ENCODE data around the gene SLITRK3. TPM values are rescaled to one million over a fixed set of nuclear protein-coding genes. Genes with fewer than 3 reads are reported as not detected.

SLITRK3 gene, protein sequence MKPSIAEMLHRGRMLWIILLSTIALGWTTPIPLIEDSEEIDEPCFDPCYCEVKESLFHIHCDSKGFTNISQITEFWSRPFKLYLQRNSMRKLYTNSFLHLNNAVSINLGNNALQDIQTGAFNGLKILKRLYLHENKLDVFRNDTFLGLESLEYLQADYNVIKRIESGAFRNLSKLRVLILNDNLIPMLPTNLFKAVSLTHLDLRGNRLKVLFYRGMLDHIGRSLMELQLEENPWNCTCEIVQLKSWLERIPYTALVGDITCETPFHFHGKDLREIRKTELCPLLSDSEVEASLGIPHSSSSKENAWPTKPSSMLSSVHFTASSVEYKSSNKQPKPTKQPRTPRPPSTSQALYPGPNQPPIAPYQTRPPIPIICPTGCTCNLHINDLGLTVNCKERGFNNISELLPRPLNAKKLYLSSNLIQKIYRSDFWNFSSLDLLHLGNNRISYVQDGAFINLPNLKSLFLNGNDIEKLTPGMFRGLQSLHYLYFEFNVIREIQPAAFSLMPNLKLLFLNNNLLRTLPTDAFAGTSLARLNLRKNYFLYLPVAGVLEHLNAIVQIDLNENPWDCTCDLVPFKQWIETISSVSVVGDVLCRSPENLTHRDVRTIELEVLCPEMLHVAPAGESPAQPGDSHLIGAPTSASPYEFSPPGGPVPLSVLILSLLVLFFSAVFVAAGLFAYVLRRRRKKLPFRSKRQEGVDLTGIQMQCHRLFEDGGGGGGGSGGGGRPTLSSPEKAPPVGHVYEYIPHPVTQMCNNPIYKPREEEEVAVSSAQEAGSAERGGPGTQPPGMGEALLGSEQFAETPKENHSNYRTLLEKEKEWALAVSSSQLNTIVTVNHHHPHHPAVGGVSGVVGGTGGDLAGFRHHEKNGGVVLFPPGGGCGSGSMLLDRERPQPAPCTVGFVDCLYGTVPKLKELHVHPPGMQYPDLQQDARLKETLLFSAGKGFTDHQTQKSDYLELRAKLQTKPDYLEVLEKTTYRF
- polyA plus RNA-seq (2011; rRNA removed) = not detected in 2 replicates
- not detected in 2 replicates for polyA minus RNA-seq (2011; rRNA and poly(A)+ RNA removed)

DNA sequence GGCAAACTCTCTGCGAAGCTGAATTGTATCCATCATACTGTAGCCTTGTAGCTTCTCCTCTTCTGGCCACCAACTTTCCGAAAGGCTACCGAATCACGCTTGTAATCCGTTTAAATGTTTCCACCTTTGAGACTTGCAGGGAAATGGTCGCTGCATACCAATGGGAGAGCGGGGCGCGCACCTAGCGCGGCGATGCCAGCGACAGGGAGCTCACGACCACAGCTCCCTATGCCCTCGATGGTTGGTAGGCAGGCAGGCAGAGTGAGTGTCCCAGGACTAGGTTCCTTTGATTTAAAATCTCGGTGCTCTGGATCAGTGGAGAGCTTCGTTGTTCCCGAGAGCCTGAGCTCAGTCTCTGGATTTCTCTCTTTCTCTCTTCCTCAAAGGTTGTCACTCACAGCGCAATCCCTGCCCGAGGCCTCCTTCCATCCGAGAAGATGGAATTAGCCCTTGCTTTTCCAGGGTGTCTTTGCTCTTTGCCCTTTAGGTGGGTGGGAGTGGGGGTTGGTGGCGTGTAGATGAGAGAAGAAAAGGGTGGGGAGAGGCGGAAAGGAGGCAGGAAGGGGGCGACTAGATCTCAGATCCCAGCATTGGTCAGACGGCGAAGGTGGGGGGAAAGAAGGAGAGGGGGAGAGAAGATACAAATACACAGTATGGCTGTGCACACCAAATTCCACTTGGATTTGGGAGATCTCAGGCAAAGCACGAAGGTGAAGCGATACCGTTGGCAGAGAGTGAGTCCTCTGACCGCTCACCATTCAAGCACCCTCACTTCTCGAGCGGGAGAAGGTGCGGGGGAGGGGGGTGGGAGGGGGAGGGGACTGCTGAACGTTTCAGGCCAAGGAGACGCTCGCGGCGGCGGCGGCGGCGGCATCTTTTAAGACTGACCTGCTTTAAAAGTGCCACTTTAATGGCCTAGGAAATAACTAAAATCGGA, at the start of gene SLITRK3:
TSS of gene SLITRK3 (minus strand) at position 745 of the 937 bp plus-strand sequence. CDS start 5,554 bp downstream, outside the sequence.
- Histone ChIP-seq H3K4me3 (ENCODE audit: low read depth, low read length) (no peak within 1 kb of the TSS), H3K27me3 (ENCODE audit: control insufficient read depth, insufficient read depth, low read length) (peaks cover 18% of the 10 kb centered on the region), H3K36me3 (ENCODE audit: control insufficient read depth, insufficient read depth, low read length) (no peaks in the 10 kb centered on the region)
- TF ChIP-seq, protein P1, sequence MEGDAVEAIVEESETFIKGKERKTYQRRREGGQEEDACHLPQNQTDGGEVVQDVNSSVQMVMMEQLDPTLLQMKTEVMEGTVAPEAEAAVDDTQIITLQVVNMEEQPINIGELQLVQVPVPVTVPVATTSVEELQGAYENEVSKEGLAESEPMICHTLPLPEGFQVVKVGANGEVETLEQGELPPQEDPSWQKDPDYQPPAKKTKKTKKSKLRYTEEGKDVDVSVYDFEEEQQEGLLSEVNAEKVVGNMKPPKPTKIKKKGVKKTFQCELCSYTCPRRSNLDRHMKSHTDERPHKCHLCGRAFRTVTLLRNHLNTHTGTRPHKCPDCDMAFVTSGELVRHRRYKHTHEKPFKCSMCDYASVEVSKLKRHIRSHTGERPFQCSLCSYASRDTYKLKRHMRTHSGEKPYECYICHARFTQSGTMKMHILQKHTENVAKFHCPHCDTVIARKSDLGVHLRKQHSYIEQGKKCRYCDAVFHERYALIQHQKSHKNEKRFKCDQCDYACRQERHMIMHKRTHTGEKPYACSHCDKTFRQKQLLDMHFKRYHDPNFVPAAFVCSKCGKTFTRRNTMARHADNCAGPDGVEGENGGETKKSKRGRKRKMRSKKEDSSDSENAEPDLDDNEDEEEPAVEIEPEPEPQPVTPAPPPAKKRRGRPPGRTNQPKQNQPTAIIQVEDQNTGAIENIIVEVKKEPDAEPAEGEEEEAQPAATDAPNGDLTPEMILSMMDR (IDR thresholded peaks at IDR 0.05; ENCODE audit: insufficient read depth, low read depth, low read length) = no peak
- ChIA-PET CTCF (interaction anchor here (0.7 to 1.5 kb wide), 2 partner anchors 10 to 11 kb away, joined by 3 to 7 read pairs; no protein-coding TSS in a partner anchor), POLR2A (no interaction called here)
- DNase-seq (ENCODE audit: low read depth) = no peak

DNA sequence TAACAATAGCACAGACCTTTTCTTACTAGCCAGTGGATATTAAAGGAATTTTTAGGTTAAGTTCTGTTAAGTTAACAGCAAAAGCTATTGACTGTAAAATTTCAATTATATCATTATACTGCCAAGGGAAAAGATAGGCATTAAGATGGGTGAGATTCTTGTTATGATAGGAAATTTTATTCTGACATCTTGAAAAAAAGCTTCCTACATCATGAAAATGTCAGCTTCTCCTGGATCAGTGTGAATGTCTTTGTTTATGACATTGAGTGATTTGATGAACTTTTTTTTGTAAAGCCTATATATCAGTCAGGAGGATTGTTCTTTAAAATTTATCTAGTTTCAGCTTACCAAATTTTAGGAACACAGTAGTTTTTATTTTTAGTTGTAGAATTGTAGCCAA, 47.4 kb upstream of the SLITRK3 start:
- Histone ChIP-seq H3K4me3 (ENCODE audit: low read depth, low read length) (no peak overlapping the region), H3K27me3 (ENCODE audit: control insufficient read depth, insufficient read depth, low read length) (no peaks in the 10 kb centered on the region), H3K36me3 (ENCODE audit: control insufficient read depth, insufficient read depth, low read length) (no peaks in the 10 kb centered on the region)
- POLR2A ChIA-PET = no interaction called here
- CTCF ChIA-PET = no interaction called here
- TF ChIP-seq, protein P1 (IDR thresholded peaks at IDR 0.05; ENCODE audit: insufficient read depth, low read depth, low read length) = no peak
- no peak for DNase-seq (ENCODE audit: low read depth)

DNA sequence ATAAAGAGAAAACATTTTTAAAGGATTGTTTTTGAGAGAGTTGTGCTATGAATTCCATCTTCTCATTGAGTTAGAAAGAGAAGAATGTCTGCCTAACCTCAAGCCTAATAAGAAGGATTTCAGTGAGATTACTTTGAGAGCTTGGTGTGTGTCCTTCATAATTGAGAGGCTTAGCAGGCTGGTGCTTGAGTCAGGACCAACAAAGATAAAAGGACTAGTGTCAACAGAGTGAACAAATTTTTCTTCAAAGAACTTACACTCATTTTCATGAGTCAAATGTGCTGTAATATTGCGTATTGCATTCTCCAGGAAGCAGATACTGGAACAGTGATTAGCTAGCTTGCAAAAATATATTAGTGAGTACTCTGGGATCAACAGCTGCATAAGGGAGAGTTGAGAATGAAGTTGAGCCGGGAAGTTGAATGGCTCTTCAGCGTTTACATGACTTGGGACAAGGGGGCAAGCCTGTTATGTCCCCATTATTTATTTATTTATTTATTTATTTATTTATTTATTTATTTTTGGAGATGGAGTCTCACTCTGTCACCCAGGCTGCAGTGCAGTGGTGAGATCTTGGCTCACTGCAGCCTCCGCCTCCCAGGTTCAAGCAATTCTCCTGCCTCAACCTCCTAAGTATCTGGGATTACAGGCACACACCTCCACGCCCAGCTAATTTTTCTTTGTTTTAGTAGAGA, 37.5 kb upstream of the SLITRK3 start:
- TF ChIP-seq, protein P1 (IDR thresholded peaks at IDR 0.05; ENCODE audit: insufficient read depth, low read depth, low read length) = no peak
- ChIA-PET POLR2A (no interaction called here), CTCF (no interaction called here)
- H3K27me3 ChIP-seq (ENCODE audit: control insufficient read depth, insufficient read depth, low read length) = no peaks in the 10 kb centered on the region
- no peaks in the 10 kb centered on the region for H3K36me3 ChIP-seq (ENCODE audit: control insufficient read depth, insufficient read depth, low read length)
- no peak overlapping the region for H3K4me3 ChIP-seq (ENCODE audit: low read depth, low read length)
- no peak for DNase-seq (ENCODE audit: low read depth)

DNA sequence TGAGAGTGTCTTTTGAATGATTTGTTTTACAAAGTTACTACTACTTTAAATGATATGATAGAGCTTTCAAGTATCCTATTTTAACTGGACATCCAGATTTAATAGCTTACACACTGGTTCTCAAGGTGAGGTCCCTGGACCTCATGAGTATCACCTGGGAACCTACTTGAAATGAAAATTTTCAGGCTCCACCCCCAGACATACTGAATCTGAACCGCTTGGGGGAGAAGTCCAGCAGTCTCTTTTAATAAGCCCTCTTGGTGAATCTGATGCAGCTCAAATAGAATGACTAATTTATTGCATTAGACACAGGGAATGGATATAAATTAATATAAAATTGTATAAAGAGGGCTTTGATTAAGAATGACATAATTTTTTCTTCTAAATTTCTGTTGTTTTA, 29.4 kb upstream of the SLITRK3 start:
- Histone ChIP-seq H3K36me3 (ENCODE audit: control insufficient read depth, insufficient read depth, low read length) (no peaks in the 10 kb centered on the region), H3K4me3 (ENCODE audit: low read depth, low read length) (no peak overlapping the region), H3K27me3 (ENCODE audit: control insufficient read depth, insufficient read depth, low read length) (no peaks in the 10 kb centered on the region)
- ChIA-PET POLR2A (no interaction called here), CTCF (no interaction called here)
- TF ChIP-seq, protein P1 (IDR thresholded peaks at IDR 0.05; ENCODE audit: insufficient read depth, low read depth, low read length) = no peak
- DNase-seq (ENCODE audit: low read depth) = no peak

Data from BJ (cell line).